COR-L47 (cell line): ENCODE measurements around the gene USP47.

Experiments
- DNase-seq: peaks from one replicate; lab custom pipeline; 2025; lab: John Stamatoyannopoulos, UW

USP47 gene

GRCh38 chr11:11937433-11937832, 95.7 kb downstream of the USP47 start:
- DNase-seq = no peak

- DNase-seq = no peak
These were observed 96.2 kb downstream of the USP47 start for GRCh38 chr11:11937957-11938356.

- DNase-seq = peak; percentile 6
These were observed 98.8 kb downstream of the USP47 start for GRCh38 chr11:11940551-11940950.

GRCh38 chr11:11942668-11943067, 100.9 kb downstream of the USP47 start:
- no peak for DNase-seq

GRCh38 chr11:11944444-11944843, 102.7 kb downstream of the USP47 start:
- no peak for DNase-seq

GRCh38 chr11:11946180-11946579, 104.4 kb downstream of the USP47 start:
- no peak for DNase-seq

GRCh38 chr11:11946878-11947277, 105.1 kb downstream of the USP47 start:
- no peak for DNase-seq

- no peak for DNase-seq
These were observed 106.1 kb downstream of the USP47 start for GRCh38 chr11:11947825-11948224.

GRCh38 chr11:11948242-11948947, 106.6 kb downstream of the USP47 start:
- DNase-seq = no peak

- DNase-seq = no peak
These were observed 107.7 kb downstream of the USP47 start for GRCh38 chr11:11949482-11949881.

- no peak for DNase-seq
These were observed 110.3 kb downstream of the USP47 start for GRCh38 chr11:11952036-11952435.

- no peak for DNase-seq
These were observed 114.2 kb downstream of the USP47 start for GRCh38 chr11:11956006-11956405.

- DNase-seq = no peak
These were observed 116.8 kb downstream of the USP47 start for GRCh38 chr11:11958403-11959231.

- DNase-seq = no peak
These were observed 117.8 kb downstream of the USP47 start for GRCh38 chr11:11959601-11960000.

- DNase-seq = no peak
These were observed 118.9 kb downstream of the USP47 start for GRCh38 chr11:11960687-11961086.

GRCh38 chr11:11961399-11962028, 119.7 kb downstream of the USP47 start:
- no peak for DNase-seq

GRCh38 chr11:11963067-11963466, 121.3 kb downstream of the USP47 start:
- no peak for DNase-seq

GRCh38 chr11:11963842-11964773, 122.3 kb downstream of the USP47 start:
- peak; percentile 23 for DNase-seq

GRCh38 chr11:11964774-11965150, 123.0 kb downstream of the USP47 start:
- DNase-seq = no peak

- no peak for DNase-seq
These were observed 123.4 kb downstream of the USP47 start for GRCh38 chr11:11965192-11965591.

GRCh38 chr11:11965656-11966353, 124.0 kb downstream of the USP47 start:
- DNase-seq = no peak
